Fibroblast of peridontal ligament (primary cell): ENCODE data around the gene SUPT3H.
A peak's percentile ranks its signal among the peaks of the same experiment; 100 is the strongest.
"Not testable (repeated sequence)": the region's sequence is repeated elsewhere in the genome, so short reads cannot be mapped to it uniquely, and the experiment has no call there.

Experiments used
- DNase-seq: peaks from one replicate; pipeline ENCODE4 v3.0.0-alpha.2; 2010; ENCODE audit errors: extremely low read depth

The SUPT3H gene

GRCh38 chr6:45326698-45327417 is 50.9 kb downstream of the SUPT3H start:
- peak; percentile 51 for DNase-seq

DNA sequence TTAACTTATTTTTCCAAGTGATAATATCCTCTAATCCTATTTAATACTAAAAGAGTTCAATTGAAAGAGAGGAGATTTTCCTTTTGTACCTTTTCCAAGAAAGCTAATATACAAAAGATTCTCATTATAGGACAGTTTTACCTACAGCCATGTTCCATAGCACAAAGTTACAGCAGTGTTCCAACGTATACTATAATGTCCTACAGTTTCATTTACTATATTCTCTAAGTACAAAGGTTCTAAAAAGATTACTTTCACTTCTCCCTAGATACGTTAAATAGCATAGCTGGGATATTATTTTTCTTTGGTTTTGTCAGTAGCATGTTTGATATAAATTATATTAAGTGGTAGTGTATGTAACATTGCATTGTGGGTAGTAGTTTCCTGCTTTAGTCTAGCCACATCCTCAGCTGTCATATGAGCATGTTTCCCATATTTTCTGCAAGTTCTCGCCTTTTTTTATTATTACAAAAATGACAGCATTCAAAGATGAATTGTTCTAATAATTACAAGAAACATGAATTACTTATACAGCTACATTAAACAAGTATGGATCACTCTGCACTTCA is 54.0 kb downstream of the SUPT3H start:
- DNase-seq: peak; percentile 58

DNA sequence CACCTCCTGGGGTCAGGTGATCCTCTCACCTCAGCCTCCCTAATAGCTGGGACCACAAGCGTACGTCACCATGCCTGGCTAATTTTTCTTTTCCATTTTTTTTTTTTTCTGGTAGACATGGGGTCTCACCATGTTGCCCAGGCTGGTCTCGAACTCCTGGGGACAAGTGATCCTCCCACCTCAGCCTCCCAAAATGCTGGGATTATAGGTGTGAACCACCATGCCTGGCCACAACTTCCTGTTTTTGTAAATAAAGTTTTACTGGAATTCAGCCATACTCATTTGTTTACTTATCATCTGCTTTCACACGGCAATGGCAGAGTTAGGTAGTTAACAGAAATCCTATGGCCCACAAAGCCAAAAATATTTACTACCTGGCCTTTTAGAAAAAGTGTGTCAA is 57.4 kb downstream of the SUPT3H start:
- no peak for DNase-seq

DNA sequence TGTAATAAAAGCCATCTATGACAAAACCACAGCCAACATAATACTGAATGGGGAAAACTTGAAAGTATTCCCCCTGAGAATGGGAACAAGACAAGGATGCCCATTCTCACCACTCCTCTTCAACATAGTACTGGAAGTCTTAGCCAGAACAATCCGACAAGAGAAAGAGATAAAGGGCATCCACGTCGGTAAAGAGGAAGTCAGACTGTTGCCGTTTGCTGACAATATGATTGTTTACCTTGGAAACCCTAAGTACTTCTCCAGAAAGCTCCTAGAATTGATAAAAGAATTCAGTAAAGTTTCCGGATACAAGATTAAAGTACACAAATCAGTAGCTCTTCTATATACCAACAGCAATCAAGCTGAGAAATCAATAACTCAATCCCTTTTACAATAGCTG is 63.6 kb downstream of the SUPT3H start:
- no peak for DNase-seq

DNA sequence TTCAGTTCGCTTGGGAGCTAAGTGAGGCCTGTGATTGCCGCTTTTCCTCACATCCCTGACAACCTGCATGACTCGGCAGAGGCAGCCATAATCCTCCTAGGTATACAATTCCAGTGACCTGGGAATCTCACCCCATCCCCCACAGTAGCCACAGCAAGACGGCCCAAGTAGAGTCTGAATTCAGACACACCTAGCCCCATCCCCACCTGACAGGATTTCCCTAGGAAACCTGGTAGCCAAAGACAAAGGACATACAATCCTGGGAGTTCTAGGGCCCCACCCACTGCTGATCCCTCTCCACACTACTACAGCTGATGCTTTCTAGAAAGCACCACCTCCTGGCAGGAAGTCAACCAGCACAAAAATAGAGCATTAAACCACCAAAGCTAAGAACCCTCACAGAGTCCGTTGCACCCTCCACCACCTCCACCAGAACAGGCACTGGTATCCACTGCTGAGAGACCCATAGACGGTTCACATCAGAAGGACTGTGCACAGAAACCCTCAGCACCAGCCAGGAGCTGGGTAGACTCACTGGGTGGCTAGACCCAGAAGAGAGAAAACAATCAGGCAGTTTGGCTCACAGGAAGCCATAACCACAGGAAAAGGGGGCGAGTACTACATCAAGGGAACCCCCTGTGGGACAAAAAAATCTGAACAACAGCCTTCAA is 67.5 kb downstream of the SUPT3H start:
- DNase-seq: no peak

DNA sequence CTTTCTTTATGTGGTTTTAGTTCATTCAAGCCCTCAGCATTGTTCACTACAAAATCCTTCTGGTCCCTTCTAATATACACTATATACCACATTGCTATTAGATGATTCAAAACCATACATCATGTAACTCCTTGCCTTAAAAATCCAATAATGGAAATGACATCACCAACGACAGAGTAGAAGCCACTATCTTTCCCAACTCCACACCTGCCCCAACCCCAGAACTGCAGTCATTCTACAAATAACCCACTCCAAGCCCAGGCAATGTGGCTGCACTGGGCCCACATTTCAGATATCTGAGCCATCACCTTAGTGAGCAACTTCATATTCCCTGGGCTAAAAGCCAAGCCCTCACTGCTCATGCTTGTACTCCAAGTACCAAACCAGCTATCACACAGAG is 72.2 kb downstream of the SUPT3H start:
- DNase-seq: no peak

- no peak for DNase-seq
Observed at GRCh38 chr6:45302832-45303231, 74.9 kb downstream of the SUPT3H start.

GRCh38 chr6:45301348-45302142 is 76.2 kb downstream of the SUPT3H start:
- DNase-seq: no peak

DNA sequence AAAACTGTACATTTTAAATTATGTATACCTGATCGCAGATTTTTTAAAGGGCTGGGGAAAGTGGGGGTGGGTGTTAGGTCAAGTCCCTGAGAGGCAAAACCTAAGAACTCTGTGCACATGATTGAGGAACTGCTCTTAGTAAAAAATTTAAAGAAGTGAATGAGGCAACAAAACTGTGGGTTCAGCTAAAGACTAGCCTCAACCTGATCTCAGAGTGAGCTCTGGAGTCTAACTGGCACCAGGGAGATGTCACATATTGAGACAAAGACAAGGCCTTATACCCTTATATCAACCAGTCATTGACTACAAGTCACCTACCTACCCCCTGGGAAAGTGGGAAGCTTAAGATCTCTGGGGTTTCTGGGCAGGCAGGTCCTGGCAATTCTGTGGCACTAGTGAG is 77.0 kb downstream of the SUPT3H start:
- DNase-seq: no peak

GRCh38 chr6:45299096-45299581 is 78.6 kb downstream of the SUPT3H start:
- DNase-seq: no peak

DNA sequence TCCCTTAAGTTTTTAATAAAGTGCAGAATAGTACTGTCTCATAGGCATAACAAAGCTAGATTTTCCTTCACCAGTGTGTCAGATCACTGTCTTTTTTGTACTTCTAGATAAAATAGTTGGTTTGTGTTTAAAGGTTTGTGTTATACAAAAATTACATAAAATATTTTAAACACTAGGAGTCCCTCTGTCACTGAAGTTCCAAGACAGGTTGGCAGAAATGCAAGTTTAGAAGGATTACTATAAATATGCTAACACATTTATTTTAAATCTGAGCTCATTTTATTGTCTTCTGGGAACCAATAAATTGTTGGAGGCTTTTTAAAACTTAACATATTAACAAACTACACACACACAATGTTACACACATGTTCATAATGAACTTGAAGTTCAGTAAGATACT is 80.4 kb downstream of the SUPT3H start:
- no peak for DNase-seq

DNA sequence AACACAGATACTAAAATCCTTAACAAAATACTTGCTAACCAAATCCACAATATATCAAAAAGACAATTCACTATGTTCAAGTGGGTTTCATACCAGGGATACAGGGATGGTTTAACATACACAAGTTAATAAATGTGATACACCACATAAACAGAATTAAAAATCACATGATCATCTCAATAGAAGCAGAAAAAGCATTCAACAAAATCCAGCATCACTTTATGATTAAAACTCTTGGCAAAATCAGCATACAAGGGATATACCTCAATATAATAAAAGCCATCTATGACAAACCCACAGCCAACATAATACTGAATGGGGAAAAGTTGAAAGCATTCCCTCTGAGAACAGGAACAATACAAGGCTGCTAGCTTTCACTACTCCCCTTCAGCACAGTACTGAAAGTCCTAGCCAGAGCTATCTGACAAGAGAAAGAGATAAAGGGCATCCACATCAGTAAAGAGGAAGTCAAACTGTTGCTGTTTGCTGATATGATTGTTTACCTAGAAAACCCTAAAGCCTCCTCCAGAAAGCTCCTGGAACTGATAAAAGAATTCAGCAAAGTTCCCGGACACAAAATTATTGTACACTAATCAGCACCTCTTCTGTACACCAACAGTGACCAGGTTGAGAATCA is 83.6 kb downstream of the SUPT3H start:
- not testable (repeated sequence) for DNase-seq

DNA sequence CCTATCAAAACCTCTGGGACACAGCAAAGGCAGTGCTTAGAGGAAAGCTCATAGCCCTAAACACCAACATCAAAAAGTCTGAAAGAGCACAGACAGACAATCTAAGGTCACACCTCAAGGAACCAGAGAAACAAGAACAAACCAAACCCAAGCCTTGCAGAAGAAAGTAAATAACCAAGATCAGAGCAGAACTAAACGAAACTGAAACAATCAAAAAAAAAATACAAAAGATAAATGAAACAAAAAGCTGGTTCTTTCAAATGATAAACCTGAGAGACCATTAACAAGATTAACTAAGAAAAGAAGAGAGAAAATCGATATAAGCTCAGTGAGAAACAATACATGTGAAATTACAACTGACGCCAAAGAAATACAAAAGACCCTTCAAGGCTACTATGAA is 84.4 kb downstream of the SUPT3H start:
- DNase-seq: no peak

GRCh38 chr6:45289751-45290514 is 87.8 kb downstream of the SUPT3H start:
- no peak for DNase-seq

DNA sequence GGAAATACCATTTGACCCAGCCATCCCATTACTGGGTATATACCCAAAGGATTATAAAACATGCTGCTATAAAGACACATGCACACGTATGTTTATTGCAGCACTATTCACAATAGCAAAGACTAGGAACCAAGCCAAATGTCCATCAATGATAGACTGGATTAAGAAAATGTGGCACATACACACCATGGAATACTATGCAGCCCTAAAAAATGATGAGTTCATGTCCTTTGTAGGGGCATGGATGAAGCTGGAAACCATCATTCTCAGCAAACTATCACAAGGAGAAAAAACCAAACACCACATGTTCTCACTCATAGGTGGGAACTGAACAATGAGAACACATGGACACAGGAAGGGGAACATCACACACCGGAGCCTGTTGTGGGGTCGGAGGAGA is 91.0 kb downstream of the SUPT3H start:
- not testable (repeated sequence) for DNase-seq

- DNase-seq: peak; percentile 45
Observed at GRCh38 chr6:45278367-45278766, 99.4 kb downstream of the SUPT3H start.

GRCh38 chr6:45277741-45278140 is 100.0 kb downstream of the SUPT3H start:
- not testable (repeated sequence) for DNase-seq

GRCh38 chr6:45275358-45275757 is 102.4 kb downstream of the SUPT3H start:
- DNase-seq: no peak

DNA sequence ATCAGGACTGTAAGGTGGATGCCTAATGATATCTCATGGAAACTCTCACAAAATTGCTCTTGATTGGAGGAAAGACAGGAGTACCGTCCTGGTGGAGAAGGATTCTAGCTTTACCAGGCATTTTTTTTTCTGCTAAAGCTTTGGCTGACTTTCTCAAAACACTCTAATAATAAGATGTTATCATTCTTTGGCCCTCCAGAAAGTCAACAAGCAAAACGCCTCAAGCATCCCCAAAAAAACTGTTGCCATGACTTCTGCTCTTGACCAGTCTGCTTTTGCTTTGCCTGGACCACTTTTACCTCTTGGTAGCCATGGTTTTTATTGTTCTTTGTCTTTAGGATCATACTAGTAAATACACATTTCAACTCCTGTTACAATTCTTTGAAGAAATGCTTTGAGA is 105.1 kb downstream of the SUPT3H start:
- DNase-seq: peak; percentile 58

- DNase-seq: no peak
Observed at GRCh38 chr6:45265246-45265645, 112.5 kb downstream of the SUPT3H start.

DNA sequence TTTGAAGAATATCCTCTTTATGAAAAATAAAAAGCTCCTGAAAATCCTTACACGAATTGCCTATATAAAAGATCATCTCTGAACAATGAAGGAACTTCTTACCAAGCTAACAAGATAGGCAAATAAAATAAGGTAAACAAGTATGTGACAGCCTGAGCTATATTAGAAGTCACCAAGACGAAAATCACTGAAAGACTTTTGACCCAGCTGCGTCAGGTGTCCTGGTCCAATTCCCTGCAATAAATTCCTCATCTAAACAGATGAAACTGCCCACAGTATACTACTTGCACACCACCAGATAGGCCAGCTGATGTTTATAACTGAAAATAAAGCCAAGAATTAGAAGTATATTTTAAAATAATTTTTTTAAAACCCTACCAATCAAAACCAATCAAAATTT is 117.0 kb downstream of the SUPT3H start:
- no peak for DNase-seq
